Mucosa of descending colon (tissue), 3 donors: Measurements from ENCODE around the gene IL12RB2. TPM values are rescaled to one million over a fixed set of nuclear protein-coding genes. Genes with fewer than 3 reads are reported as not detected.

Source experiments
- ATAC-seq: fragments of 200-7000 bp; cut with Tn5 transposase; one replicate; pipeline ENCODE4 v1.9.1; 2020; ENCODE audit warnings: mild to moderate bottlenecking, moderate library complexity
- DNase-seq, 3 donors: peaks; one replicate each; pipeline ENCODE4 v3.0.0-alpha.2; 2020
- H3K36me3 ChIP-seq: fragments of 200-600 bp; one replicate; pipeline ENCODE4 v1.8.0; 2021; ENCODE audit warnings: low read depth, mild to moderate bottlenecking
- H3K4me1 ChIP-seq: fragments of 200-600 bp; one replicate; pipeline ENCODE4 v1.8.0; 2021; ENCODE audit warnings: low read depth, mild to moderate bottlenecking
- H3K4me3 ChIP-seq: fragments of 200-600 bp; one replicate; pipeline ENCODE4 v1.8.0; 2021; ENCODE audit warnings: mild to moderate bottlenecking
- H3K9me3 ChIP-seq: fragments of 200-600 bp; one replicate; pipeline ENCODE4 v1.8.0; 2021; ENCODE audit warnings: mild to moderate bottlenecking
- intact Hi-C, 2 donors: fragments of 100-400 bp; cut with DNase I in 1 of 2; cut with micrococcal nuclease in 1 of 2; formaldehyde crosslinking; loops; one replicate each; pipeline versions ENCODE4 v1.11.0 to v1.11.1; 2022; cut with DNase I, micrococcal nuclease
- long read RNA-seq, 2 donors: library from polyadenylated mRNA; unstranded; transcript quantifications; one replicate each; pipeline ENCODE4 v2.0.0, GENCODE V29; 2019 to 2021
- total RNA-seq, 3 donors: library from RNA; stranded (reverse); fragmentation: NEBNext Ultra II Directional in 2 of 3; extraction: Animal tissue kit (Norgen Biotek cat#: 25700) in 2 of 3; gene quantifications; one replicate each; pipeline versions ENCODE4 v1.2.1 to v1.2.4, GENCODE V29; 2021 to 2023
- TF ChIP-seq, protein P1 (sequence below): fragments of 200-600 bp; IDR thresholded peaks from one replicate; pipeline ENCODE4 v1.8.0; 2022; ENCODE audit warnings: antibody characterized with exemption, mild to moderate bottlenecking
- donor health status: DM: no; HTN: no; CAD: no; lungs with moderate emphysema.
- donor health status: DM: no; HTN: no; CAD: no.
- donor health status: DM: no; HTN: yes; CAD: no.

Gene IL12RB2, protein sequence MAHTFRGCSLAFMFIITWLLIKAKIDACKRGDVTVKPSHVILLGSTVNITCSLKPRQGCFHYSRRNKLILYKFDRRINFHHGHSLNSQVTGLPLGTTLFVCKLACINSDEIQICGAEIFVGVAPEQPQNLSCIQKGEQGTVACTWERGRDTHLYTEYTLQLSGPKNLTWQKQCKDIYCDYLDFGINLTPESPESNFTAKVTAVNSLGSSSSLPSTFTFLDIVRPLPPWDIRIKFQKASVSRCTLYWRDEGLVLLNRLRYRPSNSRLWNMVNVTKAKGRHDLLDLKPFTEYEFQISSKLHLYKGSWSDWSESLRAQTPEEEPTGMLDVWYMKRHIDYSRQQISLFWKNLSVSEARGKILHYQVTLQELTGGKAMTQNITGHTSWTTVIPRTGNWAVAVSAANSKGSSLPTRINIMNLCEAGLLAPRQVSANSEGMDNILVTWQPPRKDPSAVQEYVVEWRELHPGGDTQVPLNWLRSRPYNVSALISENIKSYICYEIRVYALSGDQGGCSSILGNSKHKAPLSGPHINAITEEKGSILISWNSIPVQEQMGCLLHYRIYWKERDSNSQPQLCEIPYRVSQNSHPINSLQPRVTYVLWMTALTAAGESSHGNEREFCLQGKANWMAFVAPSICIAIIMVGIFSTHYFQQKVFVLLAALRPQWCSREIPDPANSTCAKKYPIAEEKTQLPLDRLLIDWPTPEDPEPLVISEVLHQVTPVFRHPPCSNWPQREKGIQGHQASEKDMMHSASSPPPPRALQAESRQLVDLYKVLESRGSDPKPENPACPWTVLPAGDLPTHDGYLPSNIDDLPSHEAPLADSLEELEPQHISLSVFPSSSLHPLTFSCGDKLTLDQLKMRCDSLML
- total RNA-seq, result 1 to 10 TPM in 1 of 3 donors, under 1 TPM in 2; 0.55 to 1.7 (median 0.92) TPM
- long read RNA-seq, donor 1, partial matches to known transcripts, result 0 of 1 reads
- long read RNA-seq, donor 1, other reads (novel, unspliced or antisense), result 1 of 1 reads
- long read RNA-seq, donor 2, result 0 reads

DNA sequence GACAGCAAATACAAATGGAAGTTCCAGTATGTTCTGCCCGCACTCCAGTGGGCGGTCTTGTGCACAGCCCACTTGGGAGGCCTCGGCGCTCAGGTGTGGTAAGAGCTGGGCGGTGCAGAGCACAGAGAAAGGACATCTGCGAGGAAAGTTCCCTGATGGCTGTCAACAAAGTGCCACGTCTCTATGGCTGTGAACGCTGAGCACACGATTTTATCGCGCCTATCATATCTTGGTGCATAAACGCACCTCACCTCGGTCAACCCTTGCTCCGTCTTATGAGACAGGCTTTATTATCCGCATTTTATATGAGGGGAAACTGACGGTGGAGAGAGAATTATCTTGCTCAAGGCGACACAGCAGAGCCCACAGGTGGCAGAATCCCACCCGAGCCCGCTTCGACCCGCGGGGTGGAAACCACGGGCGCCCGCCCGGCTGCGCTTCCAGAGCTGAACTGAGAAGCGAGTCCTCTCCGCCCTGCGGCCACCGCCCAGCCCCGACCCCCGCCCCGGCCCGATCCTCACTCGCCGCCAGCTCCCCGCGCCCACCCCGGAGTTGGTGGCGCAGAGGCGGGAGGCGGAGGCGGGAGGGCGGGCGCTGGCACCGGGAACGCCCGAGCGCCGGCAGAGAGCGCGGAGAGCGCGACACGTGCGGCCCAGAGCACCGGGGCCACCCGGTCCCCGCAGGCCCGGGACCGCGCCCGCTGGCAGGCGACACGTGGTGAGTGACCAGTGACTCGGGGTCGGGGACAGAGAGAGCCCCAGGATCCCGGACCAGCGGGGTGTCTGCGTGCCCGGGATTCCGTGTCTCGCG lies at the start of gene IL12RB2:
Gene IL12RB2, plus strand, starts transcription at position 623 of the 810 bp plus-strand sequence. CDS start 12,496 bp downstream, outside the sequence.
- Histone ChIP-seq H3K9me3 (no peaks in the 10 kb centered on the region), H3K4me1 (peaks cover 6% of the 10 kb centered on the region), H3K4me3 (no peak within 1 kb of the TSS), H3K36me3 (no peaks in the 10 kb centered on the region)
- DNase-seq (peak; percentile 19 to 52 (median 39)), ATAC-seq (peak; percentile 87)
- intact Hi-C loops, result no loop called here
- TF ChIP-seq, protein P1, sequence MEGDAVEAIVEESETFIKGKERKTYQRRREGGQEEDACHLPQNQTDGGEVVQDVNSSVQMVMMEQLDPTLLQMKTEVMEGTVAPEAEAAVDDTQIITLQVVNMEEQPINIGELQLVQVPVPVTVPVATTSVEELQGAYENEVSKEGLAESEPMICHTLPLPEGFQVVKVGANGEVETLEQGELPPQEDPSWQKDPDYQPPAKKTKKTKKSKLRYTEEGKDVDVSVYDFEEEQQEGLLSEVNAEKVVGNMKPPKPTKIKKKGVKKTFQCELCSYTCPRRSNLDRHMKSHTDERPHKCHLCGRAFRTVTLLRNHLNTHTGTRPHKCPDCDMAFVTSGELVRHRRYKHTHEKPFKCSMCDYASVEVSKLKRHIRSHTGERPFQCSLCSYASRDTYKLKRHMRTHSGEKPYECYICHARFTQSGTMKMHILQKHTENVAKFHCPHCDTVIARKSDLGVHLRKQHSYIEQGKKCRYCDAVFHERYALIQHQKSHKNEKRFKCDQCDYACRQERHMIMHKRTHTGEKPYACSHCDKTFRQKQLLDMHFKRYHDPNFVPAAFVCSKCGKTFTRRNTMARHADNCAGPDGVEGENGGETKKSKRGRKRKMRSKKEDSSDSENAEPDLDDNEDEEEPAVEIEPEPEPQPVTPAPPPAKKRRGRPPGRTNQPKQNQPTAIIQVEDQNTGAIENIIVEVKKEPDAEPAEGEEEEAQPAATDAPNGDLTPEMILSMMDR, result no peak

DNA sequence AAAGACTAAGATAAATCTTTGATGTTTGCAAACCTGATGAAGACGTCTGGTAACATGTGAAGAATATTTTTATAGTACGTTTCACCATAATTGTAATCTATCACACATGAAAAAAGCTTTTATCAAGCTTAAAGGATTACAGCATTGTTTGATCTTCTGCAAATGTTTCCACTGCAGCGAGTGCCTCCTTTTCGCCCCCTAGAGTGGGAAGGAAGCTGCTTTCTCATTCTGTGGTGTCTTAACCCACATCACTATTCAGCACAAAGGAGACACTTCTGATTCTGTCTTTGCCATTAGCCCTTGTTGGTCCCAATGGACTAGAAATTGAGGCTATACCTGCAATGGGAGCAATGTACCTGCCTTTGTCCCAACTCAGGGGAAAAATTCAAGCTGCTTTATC lies 46.0 kb upstream of the IL12RB2 start:
- H3K4me3 ChIP-seq, result no peak overlapping the region
- intact Hi-C loops, result no loop called here
- no peaks in the 10 kb centered on the region for H3K4me1 ChIP-seq
- peak in 1 of 3 donors; percentile 9 for DNase-seq
- H3K9me3 ChIP-seq, result no peaks in the 10 kb centered on the region
- TF ChIP-seq, protein P1, result no peak
- no peaks in the 10 kb centered on the region for H3K36me3 ChIP-seq
- ATAC-seq, result no peak

DNA sequence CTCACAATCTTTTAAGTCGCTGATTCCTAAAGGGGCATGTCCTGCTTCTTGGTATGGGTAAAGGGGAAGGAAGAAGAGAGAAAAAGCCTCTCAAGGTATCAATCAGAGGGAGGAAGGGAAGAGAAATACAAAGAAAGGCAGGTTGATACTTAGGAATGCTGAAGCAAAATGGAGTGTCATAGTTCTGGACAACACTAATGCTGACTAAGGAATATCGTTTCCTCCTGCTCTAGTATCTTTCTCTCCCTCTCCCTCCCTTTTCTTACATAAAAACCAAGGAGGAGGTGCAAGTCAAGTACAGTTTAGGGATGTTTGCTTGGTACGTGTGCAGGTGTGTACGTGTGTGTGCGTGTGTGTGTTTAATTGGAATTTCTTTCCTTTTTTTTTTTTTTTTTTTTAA lies 44.9 kb upstream of the IL12RB2 start:
- no peaks in the 10 kb centered on the region for H3K4me1 ChIP-seq
- ATAC-seq (no peak), DNase-seq (no peak)
- intact Hi-C loops, result no loop called here
- no peaks in the 10 kb centered on the region for H3K36me3 ChIP-seq
- H3K9me3 ChIP-seq, result no peaks in the 10 kb centered on the region
- TF ChIP-seq, protein P1, result no peak
- H3K4me3 ChIP-seq, result no peak overlapping the region

DNA sequence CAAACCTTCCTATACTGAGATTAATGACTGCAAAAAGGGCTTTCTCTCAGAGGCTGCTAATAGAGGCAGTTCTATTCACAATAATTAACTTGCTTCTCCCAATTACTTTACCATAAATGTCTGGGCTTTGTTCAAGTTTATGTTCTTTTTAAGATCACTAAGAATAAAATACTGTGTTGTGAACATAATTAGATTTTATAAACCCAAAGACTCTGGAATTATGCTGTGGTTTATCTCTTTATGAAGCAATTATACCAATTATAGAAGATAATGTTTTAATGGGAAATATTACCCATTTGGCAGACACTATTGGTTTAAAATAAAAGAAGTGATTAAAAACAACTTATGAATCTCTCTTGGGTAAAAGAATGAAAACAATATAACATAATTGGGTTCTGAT lies 43.5 kb upstream of the IL12RB2 start:
- TF ChIP-seq, protein P1, result no peak
- Histone ChIP-seq H3K9me3 (no peaks in the 10 kb centered on the region), H3K4me1 (no peaks in the 10 kb centered on the region), H3K36me3 (no peaks in the 10 kb centered on the region), H3K4me3 (no peak overlapping the region)
- intact Hi-C loops, result no loop called here
- no peak for DNase-seq
- no peak for ATAC-seq

DNA sequence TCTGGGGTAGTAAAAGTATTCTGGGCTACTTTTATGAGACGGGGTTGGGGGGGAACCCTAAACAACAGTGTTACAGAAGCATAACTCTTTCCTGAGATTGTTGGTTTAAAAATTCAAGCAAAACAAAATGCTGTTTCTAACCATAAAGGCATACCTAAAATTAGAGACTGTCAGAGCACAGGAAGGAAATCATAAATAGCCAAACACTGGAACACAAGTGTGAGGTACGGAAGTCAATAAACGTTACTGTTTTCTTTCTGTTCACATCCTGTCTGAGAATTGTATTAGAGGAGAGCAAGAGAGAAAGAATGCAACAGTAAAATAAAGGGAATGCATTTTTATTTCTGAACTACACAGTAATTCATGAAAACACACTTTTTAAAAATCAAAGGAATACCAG lies 42.8 kb upstream of the IL12RB2 start:
- Histone ChIP-seq H3K9me3 (no peaks in the 10 kb centered on the region), H3K36me3 (no peaks in the 10 kb centered on the region), H3K4me1 (no peaks in the 10 kb centered on the region), H3K4me3 (no peak overlapping the region)
- intact Hi-C loops, result no loop called here
- ATAC-seq (no peak), DNase-seq (no peak)
- TF ChIP-seq, protein P1, result no peak
